D341Med (cell line): Measurements from ENCODE around the gene KCNIP4.

Source experiments
- DNase-seq: peaks from one replicate; pipeline ENCODE4 v3.0.0; 2012; ENCODE audit warnings: low spot score

KCNIP4 gene

DNA sequence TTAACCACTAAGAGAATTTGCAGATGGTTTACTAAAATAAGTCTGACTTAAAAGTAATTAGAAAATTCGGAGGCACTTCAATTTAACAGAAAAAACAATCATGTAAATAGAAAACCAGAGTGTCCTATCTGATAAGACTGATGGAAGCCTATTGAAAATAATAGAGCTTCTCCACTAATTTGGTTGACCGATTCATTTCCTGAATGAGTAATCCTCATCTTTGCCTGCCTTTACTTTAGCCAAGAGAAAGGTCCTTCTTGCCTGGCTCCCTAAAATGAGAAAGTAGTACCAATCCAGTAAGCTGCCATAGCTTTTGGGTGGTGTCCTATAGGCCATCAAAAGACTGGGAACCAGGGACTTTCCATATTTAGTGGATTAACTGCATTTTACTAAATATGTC lies 48.4 kb downstream of the KCNIP4 start:
- no peak for DNase-seq

DNA sequence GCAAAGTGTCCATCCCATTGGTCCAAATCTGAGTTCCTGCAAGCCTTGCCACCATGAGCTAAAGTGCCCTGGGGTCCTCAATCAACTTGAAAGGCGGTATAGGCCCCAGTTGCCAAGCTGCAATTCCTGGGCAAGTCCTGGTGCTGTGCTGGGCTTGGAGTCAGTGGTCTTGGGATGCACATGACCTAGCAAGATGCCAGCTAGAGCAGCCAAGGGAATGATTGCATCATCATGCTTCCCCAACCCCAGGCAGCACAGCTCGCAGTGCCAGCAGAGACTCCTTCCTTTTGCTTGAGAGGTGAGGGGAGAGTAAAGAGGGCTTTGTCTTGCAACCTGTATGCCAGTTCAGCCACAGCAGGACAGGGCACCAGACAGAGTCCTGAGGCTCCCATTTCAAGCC lies 50.5 kb downstream of the KCNIP4 start:
- DNase-seq, result no peak

DNA sequence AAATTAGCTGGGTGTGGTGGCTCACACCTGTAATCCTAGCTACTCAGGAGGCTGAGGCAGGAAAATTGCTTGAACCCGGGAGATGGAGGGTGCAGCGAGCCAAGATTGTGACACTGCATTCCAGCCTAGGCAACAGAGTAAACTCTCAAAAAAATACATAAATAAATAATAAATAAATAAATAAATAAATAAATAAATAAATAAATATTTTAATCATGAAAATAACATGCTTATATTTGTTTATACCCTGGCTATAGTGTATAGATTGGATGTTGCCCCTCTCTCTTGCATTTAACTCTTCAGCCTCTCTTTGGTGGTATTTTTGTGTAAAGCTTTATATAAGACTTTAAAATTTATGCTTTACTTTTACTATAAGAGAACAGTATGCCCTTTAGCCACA lies 51.8 kb downstream of the KCNIP4 start:
- DNase-seq, result no peak

DNA sequence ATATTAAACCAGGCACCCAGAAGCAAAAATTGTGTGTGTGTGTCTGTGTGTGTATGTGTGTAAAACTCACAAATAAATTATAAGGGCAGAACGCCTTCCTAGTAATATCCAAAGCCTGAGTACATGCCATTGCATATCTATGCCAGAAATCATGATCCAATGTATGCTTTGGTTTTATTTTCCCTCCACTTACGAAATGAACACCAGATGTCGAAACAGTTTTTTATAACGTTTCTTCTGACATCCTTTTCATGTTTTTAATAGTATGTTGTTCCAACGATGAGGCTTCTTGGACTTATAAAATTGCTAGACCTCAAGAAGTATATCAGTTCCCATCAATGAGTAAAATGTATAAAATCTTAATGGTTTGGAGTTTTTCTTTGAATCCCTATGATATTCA lies 55.4 kb downstream of the KCNIP4 start:
- no peak for DNase-seq

DNA sequence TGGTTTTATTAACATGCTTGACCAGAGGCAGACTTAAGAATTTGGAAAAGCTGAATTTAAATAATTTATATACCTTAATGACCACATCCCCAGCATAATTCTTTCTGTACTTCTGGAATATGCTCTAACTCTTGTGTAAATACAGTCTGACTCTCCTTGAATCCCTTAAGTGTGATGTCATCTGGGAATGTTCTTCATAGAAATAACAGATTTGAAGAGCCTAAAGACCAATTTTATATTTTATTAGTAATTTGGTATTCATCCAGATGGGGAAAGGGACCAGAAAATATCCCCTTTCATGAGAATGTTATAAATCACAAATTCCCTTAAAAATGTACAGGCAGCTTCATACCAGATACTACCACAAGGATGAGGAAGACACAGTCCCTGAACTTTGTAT lies 58.3 kb downstream of the KCNIP4 start:
- DNase-seq, result no peak

DNA sequence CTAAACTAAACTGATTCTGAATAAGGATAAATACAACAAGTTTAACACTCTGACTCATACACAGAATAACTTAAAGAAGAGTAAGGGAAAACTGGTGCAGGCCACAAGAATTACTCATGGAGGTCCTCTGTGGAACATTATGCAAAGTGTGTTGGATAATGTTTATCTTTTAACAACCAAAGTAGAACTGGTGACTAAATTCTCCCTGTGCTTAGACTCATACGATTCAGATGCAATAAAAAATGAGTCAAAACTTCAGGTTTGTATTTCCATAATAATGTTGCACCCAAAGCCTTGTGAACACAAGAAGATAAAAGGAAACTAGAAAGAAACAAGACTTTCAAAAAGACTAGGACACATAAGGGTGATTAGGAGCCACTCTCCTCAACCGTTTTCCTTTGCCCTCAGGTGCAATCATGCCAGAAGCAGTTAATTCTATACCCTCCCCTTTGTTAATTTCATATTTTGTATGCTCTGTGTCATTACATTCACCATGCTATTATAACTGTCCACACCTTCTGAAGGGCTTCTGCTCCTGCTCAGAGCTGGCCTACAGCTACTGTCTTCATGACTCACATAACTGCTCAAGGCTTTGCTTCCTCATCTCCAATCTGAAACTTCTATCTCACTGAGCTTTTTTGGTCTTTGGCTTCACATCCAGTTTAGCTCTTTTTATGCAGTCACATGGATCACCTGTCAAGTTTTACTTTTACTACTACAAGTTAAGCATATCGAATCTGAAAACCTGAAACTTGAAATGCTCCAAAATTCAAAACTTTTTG lies 60.2 kb downstream of the KCNIP4 start:
- no peak for DNase-seq

DNA sequence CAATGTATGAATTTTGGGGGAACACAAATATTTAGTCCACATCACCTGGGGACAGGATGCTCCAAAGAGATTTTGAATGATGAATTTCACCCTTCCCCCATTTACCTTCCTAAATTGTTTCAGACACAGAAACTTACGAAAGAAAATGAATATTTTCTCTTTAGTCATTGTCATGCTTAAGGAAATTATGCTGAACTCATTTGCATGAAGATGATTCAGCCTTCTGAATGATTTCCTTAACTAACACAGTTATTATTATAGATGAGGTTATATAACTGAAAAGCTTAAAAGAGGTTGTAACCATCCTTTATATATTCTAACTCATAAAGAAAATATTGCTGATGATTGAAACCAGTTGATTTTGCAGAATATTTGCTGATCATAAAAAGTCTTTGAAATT lies 61.1 kb downstream of the KCNIP4 start:
- no peak for DNase-seq

DNA sequence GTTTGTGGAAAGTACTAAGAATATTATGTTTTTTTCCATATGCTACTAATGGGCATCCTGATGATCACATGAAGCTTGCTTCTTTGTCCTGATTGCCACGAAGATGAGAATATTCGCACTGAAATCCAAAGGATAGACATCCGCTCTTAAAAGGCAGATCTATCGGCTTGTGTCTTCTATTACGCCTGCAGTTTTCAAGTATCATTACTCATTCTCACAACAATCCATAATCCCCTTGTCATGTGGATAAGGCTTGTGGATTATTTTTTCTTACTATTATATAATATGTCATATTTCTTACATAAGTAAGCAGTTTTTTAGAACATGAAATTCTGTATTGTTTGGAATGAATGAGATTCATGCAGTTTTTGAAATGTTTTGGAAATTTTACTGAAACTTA lies 62.8 kb downstream of the KCNIP4 start:
- no peak for DNase-seq

DNA sequence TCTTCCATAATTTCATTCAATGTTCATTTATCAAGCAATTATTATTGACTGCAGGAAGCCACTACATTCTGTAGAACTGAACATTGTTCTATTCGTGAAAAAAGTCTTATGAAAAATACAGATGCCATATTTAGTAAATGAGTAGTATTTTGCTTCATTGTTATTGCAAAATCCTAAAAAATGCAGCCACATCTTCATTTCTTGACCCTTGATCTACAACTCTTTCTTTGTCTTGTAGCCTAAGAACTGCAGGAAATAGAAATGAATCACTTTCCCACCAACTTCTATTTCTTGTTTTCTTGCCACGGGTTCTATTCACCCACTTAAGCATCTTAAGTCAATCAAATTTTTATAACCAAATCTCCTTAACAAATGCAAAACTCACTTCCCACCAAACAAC lies 63.3 kb downstream of the KCNIP4 start:
- no peak for DNase-seq

DNA sequence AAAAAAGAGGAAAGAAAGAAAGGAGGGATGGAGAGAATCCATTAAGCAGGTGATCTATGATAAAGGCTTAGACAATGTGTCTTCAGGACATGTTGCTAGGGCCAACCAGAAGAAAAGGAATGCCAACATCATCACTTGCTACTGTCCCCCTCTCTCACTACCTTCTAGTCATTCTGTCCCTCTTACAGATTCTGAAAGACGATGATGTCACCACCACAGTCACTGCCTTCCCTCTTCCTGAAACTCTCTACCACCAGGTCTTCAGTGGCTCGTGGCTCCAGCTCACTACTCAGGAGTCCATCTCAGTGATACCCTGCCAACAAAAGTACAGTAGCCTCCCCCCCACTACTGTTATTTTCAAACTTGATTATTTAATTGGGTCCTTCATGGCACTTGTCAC lies 64.0 kb downstream of the KCNIP4 start:
- no peak for DNase-seq

DNA sequence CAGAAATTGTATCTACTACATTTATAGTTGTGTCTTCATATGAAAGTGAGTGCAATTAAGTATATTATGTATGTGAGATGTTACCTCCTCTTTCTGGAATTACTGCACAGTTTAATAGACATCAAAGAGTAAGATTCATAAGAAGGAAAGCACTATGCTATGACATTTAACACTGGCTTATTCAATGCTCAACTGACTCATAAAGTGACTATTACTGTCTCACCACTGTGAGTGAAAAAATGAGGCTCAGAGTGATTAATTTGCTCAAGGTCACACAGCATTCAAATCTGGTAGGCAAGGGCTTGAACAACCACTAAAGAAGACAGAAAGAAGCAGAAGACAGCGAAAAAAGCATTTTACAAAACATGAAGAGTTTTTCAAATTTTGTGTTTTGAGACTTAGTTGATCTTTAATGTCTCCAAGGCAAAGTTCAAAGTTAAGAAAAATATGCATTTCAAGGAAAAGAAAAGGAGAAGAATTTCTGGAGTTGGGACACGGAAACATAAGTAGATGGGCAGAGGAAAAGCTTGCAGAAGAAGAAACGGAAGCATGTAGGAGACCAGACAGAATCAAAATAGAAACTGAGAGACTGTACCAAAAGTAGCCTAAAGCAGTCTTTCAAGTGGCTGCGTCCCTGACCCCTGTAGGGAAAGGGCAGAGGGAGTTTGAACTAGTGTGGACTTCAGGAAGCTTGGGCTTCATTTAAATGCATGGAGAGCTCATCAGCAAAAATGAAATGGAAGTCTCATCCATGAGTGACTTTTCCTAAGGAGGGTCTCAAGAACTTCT lies 66.3 kb downstream of the KCNIP4 start:
- no peak for DNase-seq

DNA sequence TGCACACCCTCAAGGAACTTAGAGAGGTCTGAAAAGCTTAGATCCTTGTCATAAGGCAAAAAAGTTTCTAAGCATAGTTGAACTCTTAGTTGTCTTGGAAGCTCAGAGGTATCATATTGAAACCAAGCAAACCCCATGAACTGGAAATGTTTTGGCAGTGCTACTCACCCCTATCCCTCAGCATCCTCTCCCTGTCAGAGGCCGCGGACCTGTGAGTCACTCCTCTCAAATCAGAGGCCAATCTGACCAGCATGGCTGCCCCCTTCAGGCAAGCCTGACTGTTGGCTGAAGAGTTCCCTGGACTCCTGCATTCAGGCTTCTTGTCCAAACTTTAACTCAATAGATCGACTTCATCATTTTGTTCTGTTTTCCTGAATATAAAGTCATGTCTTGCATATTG lies 69.4 kb downstream of the KCNIP4 start:
- no peak for DNase-seq

DNA sequence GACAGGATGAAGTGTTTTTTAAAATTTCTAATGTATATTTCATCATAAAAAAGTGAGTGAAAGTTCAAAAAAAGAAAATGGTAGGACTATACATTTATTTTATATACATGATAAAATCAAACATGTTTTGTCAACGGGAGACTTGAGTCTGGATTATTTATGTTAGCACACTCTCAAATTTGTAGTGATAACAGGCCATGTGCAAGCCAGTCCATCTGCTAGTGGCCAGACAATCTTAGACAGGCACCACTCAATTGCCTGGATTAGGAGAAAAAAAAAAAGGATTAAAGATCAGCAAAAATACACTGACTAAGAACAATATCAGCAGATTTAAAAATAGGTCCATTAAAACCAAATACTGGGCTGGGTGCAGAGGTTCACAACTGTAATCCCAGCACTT lies 71.9 kb downstream of the KCNIP4 start:
- peak; percentile 61 for DNase-seq

DNA sequence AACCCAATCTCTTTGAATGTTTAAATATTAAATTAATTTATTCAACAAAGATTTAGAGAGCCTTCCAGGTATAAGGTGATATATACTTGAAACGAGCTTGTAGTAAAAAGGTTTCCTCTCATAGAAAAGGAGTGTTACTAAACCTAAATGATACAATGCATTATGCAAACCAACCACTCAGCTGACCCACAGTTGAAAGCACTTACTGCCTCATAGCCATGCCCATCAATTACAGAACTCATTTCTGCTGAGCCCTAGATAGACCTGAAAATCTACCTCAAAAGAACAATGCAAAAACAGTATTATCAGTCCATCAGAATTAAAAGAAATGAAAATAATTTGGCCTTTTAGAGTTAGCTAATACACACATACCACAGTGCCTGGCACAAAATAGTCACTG lies 75.4 kb downstream of the KCNIP4 start:
- no peak for DNase-seq

DNA sequence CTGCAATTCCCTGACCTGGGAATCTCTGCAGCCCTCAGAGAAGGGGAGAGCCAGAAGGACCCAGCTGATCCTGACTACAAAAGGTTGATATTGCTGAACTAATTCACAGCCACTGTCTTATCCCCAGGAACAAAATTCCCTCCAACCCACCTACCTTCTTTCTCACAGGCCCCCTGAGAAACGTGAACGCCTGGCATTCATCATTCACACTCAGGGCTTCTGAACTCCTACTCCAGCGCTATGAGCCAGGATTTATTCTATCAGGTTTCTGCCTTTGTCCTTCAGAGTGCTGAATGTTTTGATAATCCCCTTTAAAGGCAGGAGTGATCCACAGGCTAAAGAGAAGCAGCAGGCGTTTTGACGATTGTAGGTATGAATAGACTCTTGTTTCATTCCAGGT lies 76.5 kb downstream of the KCNIP4 start:
- no peak for DNase-seq

DNA sequence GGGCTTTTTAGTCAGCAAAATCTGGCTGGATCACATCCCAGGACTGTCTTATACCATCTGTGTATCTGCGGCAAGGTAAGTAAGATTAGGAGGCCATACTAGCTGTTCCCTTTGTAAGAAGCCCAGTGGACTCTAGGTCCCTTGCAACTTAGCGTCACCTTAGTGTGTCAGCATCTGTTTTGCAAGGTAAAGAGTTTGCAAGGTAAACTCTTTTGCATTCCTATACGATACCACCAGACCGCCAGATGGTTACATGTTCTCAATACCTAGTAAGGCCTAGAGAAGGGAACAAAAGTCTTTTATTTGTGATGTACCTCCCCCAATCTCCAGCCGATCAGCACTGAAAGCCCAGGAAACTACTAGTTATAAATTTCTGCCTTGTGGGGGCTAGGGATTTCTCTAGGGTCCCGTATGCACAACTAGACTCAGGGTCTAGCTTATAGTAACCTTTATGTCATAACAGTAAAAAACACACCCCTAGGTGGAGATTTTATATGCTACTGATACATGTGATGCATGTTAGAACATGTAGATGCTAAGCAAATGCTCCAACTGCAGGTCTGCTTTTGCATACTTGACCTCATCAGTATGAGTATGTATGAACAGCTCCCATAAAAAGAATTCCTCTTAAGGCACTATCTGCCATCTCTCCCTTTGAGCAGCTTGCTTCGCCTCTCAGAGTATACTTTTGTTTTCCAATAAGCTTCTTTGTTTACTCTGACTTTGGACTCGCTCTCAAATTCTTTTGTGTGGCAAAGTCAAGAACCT lies 78.4 kb downstream of the KCNIP4 start:
- no peak for DNase-seq

DNA sequence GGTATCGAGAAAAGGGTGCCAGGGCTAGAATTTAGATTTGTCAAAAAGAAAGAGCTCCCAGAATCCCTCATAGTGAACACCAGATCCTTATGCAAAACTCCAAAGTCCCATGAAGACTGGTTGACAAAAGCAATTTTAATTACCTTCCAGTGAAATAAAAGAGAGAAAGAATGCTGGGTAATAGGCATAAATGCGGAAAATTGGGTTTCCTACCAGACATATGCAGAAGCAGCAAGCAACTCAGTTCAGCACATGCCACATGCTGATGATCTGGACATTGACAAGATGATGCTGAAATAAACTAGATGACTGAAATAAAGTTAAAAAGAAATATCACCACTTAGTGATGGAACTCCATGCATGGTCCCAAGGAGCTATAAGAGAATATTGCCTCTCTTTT lies 83.9 kb downstream of the KCNIP4 start:
- DNase-seq, result no peak

DNA sequence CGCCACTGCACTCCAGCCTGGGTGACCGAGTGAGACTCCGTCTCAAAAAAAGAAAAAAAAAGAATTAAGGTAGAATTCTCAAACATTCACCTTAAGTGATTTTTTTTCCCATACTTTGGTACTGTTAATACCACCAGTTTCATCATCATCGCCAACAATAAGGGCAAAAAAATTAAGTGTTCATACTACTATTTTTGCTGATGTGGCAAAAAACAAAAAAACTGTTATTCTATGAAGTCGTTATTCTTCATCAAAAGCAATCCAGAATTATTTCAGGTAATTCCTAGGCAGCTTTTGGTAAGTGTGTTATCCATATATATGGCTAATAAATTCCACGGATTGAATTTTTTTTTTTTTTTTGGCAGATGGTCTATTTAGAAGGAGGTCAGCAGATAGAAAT lies 85.7 kb downstream of the KCNIP4 start:
- no peak for DNase-seq

DNA sequence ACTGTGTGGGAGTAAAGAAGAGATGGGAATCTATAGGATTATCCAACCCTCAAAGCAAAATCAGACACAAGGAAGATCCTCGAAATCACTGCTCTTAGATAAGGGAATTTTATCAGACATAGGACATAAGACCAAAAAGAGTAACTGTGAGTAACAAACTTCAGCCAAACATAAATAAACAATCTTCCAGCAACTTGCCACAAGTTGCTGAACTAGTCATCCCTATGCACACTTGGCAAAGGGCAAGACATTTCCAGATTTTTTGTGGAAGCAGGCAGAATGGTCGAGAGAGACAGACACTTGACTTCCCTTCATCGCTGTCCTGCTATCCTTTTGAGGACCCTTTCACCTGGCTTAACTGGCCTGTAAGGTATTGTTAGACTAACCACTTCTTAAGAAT lies 89.6 kb downstream of the KCNIP4 start:
- DNase-seq, result no peak

DNA sequence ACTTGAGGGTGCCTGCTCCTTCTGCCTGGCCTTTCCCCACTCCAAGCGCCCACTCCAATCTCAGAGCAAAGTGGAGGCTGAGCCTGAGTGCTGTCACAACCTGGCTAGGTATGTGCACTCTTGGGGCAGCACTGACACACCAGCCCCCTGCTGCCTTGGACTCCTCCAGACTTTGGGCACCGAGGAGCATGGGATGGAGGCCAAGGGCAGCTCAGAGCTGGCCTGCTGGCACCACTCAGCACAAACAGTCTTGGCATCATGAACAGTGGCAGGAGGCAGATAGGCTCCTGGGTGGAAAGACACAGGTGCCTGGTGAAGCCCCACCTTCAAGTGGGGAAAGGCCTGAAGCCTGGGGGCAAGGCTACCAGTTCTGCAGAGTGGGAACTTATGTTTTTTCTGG lies 91.8 kb downstream of the KCNIP4 start:
- no peak for DNase-seq

DNA sequence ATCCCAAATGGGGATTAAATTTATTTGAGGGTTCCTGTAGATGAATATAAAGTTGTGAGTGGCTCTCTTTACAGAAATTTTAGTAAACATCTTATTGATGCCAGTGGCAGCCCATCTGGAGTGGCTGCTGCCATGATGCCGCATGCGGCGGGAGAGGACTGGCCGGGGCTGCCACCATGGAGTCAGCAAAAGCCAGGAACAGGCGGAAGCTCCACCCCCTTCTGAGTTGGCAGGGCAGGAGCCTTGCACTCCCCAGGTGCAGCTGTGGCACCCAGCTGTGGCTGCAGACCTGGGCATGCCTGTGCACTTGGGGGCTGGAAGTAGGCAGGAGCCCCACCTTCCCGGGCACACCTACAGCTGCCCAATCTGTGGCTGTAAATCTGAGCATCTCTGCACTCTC lies 92.3 kb downstream of the KCNIP4 start:
- DNase-seq, result no peak

DNA sequence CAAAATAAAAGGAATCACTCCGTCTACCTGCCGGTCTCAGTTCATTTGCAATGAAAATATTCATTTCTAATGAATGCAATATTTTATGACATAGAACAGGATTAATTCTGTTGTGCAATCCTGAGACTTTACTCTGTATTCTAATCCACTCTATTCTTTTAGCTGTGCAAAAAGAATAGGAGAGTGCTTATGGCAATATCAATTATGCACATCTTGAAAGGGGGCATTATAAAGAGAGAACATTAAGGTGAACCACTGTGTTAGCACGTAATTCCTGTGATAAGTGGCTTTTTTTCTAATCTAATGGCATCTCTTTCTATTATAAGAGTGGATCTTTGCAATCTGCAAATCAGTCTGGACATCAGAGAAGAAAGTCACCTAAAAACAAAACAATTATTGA lies 99.5 kb downstream of the KCNIP4 start:
- no peak for DNase-seq

DNA sequence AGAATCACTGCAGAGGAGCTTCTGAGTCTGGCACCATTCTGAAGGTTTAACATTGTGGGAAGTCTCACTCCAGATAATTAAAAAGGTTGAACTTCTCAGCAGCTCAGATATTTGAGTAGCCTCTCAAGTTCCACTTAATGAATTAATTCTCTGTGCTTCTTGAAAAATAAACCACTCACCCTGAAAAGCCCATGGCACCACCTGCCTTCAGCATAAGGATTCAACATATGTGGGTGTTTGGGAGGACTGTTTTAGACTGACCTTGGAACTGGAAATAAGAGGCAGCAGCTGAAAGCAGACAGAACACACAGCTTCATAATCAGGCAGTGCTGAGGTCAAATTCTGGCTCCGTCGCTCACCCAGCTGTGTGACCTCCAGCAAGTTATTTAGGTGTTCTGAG lies 100.6 kb downstream of the KCNIP4 start:
- peak; percentile 65 for DNase-seq
